Gastroesophageal sphincter (tissue), 3 donors: ENCODE measurements around the gene MAN2A1.

Experiments used
- EP300 ChIP-seq: sonication (generic); formaldehyde crosslinking; IDR thresholded peaks from one replicate; pipeline ENCODE4 v1.6.1; 2017; ENCODE audit warnings: antibody characterized with exemption, mild to moderate bottlenecking
- TF ChIP-seq, protein P1 (sequence below), 4 experiments: fragments of 200-600 bp in 2 of 4; fragments of 450-650 bp in 2 of 4; sonication (generic) in 1 of 4; IDR thresholded peaks; one replicate each; pipeline ENCODE4 v1.5.1; 2017 to 2019; ENCODE audit warnings: antibody characterized with exemption in 4 of 4, mild to moderate bottlenecking in 2 of 4, moderate library complexity in 2 of 4

DNA sequence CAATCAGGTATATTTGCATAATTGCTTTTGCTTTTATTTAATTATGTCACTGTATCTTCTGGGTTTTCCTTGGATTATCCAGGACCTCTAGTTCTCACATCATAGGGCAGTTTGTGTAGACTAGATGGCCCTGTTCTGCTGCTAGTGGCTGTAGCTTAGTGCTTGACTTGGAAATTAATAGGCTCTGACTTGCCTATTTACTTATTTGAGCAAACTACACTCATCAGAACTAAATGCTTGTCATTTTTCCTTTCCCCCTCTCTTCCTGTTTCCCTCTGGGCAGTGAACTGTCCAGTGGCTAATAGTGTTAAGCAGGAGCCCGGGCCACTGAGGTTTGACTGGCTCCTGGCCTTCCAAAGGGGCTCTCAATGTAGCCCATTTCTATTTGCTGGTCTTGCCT, 135.7 kb downstream of the MAN2A1 start:
- TF ChIP-seq, protein P1, sequence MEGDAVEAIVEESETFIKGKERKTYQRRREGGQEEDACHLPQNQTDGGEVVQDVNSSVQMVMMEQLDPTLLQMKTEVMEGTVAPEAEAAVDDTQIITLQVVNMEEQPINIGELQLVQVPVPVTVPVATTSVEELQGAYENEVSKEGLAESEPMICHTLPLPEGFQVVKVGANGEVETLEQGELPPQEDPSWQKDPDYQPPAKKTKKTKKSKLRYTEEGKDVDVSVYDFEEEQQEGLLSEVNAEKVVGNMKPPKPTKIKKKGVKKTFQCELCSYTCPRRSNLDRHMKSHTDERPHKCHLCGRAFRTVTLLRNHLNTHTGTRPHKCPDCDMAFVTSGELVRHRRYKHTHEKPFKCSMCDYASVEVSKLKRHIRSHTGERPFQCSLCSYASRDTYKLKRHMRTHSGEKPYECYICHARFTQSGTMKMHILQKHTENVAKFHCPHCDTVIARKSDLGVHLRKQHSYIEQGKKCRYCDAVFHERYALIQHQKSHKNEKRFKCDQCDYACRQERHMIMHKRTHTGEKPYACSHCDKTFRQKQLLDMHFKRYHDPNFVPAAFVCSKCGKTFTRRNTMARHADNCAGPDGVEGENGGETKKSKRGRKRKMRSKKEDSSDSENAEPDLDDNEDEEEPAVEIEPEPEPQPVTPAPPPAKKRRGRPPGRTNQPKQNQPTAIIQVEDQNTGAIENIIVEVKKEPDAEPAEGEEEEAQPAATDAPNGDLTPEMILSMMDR (IDR thresholded peaks at IDR 0.05) = no peak
- TF ChIP-seq EP300 = no peak
